NCI-H2196 (cell line): ENCODE data around the gene EPB41.
"Not testable (repeated sequence)": the region's sequence is repeated elsewhere in the genome, so short reads cannot be mapped to it uniquely, and the experiment has no call there.

Experiments
- DNase-seq: peaks from one replicate; lab custom pipeline; 2025; ENCODE audit not compliant: unreplicated experiment; lab: John Stamatoyannopoulos, UW

Gene EPB41

GRCh38 chr1:28914228-28915030 is at the start of gene EPB41:
TSS of gene EPB41 (plus strand) at chr1:28914569. CDS start at chr1:28987438, 72,869 bp downstream.
- DNase-seq: peak; percentile 96

GRCh38 chr1:28864695-28865094 is 49.7 kb upstream of the EPB41 start:
- no peak for DNase-seq

DNA sequence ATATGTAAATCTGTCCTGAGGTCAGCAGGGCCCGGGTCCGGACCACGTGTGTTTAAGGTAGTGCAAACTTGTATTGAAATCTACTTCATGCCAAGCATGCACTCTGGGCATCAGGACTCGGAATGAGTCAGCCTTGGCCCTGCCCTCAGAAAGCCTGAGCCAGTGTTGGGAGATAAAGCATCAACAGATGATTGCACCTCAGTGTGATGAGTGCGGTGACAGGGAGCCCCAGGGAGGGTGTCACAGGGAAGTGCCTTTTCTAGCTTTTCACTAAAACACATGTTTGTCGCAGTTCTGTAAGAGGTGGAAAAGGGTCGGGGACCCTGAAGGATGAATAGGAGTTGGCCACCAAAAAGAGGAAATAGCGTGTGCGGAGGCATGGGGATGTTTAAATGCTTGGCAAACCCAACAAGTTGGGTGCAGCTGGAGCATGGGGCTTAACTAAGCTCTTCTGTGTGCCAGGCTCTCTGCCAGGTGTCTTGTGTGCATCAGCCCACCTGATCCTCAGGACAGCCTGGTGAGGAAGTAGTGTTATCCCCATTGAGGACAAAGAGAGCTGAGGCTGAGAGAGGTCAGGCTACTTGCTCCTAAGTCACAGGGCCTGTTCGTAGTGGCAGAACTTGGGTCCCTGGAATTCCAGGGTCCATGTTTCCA is 48.2 kb upstream of the EPB41 start:
- DNase-seq: no peak

DNA sequence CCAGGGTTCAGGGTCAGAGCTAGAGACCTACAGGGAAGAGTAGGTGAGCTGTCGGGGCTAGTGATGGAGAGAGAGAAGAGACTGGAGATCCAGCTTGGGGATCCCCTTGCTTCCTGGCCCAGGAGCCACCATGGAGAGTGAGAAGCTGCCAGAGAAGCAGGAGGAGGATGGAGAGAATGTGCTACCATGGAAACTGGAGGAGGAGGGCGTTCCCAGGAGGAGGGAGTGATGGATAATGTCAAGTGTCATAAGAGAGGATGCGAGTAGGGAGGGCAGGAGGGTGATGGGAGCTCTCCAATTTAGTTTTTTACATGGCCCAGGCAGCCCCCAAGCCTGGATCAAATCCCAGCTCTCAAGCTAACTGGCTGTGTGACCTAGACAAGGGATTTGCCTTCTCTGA is 46.5 kb upstream of the EPB41 start:
- DNase-seq: no peak

GRCh38 chr1:28869952-28870351 is 44.4 kb upstream of the EPB41 start:
- no peak for DNase-seq

DNA sequence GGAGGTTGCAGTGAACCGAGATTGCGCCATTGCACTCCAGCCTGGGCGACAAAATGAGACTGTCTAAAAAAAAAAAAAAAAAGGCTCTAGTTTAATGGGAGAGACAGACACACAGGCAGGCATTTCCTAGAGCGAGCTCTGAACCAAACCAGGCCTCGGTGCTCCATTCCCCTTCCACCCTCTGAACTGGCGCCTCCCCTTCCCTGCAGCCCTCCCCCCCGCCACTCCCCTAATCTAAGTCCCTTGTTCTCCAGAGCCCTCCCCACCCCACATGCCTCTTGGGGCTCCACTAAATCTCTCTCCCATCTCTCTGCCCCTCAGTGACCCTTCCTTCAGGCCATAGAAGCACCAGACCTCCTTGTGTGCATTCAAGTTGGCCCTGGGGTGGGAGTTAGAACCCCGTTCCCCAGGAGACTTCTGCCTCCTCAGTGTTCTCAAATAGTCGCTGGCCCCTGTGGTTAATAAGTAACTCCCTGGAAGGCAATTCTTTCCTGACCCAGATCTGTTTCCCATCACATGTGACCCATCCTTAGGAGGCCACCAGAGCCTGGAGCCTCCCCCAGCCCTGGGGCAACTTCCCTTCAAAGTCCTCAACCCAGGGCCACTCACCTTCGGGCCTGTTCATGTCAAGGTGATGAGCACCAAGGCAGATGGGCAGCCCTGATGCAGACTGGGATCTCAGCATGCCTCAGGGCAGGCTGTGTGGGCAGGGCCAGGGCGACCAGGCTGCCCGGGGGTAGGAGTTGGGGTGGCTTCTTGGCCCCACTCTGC is 42.6 kb upstream of the EPB41 start:
- DNase-seq: no peak

GRCh38 chr1:28875134-28875533 is 39.2 kb upstream of the EPB41 start:
- not testable (repeated sequence) for DNase-seq

DNA sequence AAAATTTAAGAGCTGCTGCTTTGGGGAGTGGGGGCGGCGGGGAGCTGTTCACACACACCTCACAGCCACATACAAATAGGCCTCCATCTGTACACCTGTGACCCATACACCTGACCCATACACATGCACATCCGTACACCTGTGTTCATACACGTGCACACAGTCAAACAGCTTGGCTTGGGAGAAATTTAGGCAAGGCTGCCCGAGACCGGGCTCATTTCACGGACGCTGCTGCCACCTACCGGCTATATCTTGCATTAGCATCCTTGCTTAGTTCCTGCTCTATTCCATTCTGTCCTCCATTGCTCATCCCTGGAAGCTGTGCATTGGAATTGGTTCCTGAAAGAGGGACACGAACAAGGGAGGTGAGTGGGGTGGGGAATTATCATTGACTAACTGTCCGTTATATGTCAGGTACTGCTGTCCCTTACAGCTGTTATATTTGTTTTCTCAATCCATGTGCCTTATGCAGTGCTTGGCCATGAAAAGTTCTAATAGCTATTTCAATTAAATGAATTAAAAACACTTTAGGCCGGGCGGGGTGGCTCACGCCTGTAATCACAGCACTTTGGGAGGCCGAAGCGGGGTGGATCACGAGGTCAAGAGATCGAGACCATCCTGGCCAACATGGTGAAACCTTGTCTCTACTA is 37.1 kb upstream of the EPB41 start:
- DNase-seq: peak; percentile 89

- DNase-seq: no peak
Observed at GRCh38 chr1:28878796-28879195, 35.6 kb upstream of the EPB41 start.

DNA sequence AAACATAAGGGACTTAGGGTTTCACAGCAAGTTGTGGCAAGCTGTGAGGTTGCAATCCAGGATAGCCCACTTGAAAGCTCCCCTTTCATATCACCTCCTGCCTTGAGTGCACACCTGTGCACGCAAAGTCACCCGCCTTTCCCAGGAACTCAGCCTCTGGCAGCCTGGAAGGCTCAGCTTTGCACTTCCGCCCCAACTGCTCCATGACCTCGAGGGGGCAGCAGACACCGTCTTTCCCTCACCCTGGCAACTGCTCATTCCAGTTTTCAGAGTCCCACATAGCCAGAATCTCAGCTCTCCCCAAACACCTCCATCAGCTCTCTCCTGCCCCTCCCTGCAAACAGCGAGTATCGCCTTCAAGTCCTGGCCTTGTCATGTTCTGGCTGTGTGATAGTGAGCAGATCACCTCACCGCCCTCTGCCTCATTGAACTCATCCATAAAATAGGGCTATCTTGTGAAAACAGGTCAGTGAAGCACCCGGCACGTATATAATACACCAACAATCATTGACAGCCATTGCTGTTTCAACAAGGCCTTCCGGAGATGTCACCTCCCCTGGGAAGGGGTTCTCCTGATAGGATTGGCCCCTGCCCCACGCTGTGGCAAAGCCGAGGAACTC is 32.2 kb upstream of the EPB41 start:
- peak; percentile 93 for DNase-seq

- DNase-seq: no peak
Observed at GRCh38 chr1:28883242-28883616, 31.1 kb upstream of the EPB41 start.

- DNase-seq: no peak
Observed at GRCh38 chr1:28885472-28885877, 28.9 kb upstream of the EPB41 start.

- DNase-seq: no peak
Observed at GRCh38 chr1:28885977-28886730, 28.2 kb upstream of the EPB41 start.

- peak; percentile 84 for DNase-seq
Observed at GRCh38 chr1:28886731-28887418, 27.5 kb upstream of the EPB41 start.

GRCh38 chr1:28887419-28887834 is 26.9 kb upstream of the EPB41 start:
- no peak for DNase-seq

GRCh38 chr1:28887835-28888682 is 26.3 kb upstream of the EPB41 start:
- peak; percentile 44 for DNase-seq

DNA sequence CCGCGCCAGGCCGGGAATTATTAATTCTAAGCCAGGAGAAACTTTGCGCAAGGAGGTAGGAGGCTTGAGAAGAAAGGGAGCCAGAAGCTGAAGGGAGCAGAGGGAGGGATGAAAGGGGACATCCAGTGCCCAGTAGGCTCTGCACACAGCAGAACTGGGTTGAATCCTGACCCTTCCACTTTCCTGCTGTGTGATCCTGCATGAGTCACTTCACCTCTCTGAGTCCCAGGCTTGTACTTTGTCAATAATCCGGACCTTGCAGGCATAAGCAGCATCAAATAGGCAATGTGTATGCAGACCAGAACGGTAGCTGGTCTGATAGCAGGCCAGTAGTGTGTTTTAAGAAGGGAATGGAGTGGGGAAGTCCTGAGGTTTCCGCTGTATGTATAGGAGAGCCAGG is 25.5 kb upstream of the EPB41 start:
- no peak for DNase-seq

GRCh38 chr1:28889357-28889756 is 25.0 kb upstream of the EPB41 start:
- no peak for DNase-seq

DNA sequence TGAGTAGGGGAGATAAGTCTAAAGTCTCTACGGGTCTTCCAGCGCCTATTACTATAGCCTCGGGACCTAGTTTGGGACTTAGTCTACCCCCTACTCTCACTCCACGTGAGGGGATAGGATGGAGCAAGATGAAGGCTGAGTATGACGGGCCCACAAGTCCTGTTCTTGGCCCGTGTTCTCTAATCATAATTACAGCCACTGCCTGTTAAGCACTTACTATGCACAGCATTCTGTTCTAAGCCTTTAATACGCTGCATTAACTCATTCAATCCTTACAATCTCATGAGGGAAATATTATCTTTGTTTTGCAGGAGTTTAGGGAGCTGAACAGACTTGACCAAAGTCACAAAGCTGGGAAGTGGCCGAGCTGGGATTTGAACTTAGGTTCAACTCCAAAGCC is 23.9 kb upstream of the EPB41 start:
- DNase-seq: no peak
